ENCODE measurements around the gene CD1E. TPM values are rescaled to one million over a fixed set of nuclear protein-coding genes. Genes with fewer than 3 reads are reported as not detected.

The CD1E gene
- polyA plus RNA-seq = not detected

DNA sequence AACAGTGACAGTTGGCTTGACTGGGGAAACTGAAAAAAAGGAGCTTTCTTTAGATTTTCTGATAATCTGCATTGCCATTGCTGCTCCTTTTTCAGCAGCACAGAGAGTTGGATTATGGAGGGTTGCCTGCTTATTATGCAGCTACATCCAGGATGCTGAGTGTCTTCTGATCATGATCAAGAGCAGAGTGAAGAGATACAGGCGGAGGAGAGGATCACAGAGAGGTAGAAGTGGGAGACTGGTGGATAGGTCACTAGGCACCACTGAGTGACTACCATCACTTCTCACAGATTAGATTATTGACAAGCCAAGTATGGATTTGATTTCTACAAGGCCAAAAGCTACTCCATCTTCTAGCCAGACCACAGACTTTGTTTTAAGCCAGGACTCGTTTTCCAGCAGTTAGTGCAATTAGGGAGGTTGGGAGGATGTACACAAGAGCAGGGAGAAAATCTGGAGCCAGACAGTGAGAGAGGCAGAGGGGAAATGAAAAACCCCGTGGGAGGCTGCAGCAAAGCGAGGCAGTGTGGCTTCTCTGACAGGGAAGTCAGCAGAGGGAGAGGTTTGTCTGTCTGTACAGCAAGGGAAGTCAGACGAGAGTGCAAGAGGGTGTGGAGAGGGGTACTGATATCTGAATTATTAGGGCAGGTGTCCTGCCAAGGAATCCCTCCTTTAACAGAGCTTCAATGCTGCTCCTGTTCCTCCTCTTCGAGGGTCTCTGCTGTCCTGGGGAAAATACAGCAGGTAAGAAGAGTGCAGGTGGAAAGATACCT lies at the start of gene CD1E:
Gene CD1E, plus strand, starts transcription at position 592 of the 773 bp plus-strand sequence. Its CDS starts 95 bp downstream, at position 687.
- Mint-ChIP-seq H3K36me3 (no peaks in the 10 kb centered on the region), H3K4me1 (peaks cover 10 to 20% (median 13%) of the 10 kb centered on the region in 3 donors), H3K27me3 (no peaks in the 10 kb centered on the region), H3K27ac (no peak within 1 kb of the TSS), H3K9me3 (no peaks in the 10 kb centered on the region), H3K4me3 (peak within 1 kb of the TSS in 2 of 4 donors; percentile 23 to 38)

DNA sequence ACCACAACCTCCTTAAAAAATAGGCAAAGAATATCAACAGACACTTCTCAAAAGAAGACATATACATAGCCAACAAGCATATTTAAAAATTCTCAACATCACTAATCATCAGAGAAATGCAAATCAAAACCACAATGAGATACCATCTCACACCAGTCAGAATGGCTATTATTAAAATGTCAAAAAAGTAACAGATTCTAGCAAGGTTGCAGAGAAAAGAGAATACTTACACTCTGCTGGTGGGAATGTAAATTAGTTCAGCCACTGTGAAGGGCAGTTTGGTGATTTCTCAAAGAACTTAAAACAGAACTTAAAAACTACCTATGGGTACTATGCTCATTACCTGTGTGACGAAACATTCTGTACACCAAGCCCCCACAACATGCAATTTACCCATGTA lies 43.1 kb upstream of the CD1E start:
- Mint-ChIP-seq H3K4me3 (peak overlapping the region in 1 of 4 donors; percentile 25), H3K4me1 (peaks cover 14 to 20% (median 18%) of the 10 kb centered on the region in 3 donors), H3K27me3 (peaks cover 2% of the 10 kb centered on the region), H3K9me3 (peaks cover 1 to 4% (median 3%) of the 10 kb centered on the region in 3 donors), H3K36me3 (no peaks in the 10 kb centered on the region), H3K27ac (no peak overlapping the region)

DNA sequence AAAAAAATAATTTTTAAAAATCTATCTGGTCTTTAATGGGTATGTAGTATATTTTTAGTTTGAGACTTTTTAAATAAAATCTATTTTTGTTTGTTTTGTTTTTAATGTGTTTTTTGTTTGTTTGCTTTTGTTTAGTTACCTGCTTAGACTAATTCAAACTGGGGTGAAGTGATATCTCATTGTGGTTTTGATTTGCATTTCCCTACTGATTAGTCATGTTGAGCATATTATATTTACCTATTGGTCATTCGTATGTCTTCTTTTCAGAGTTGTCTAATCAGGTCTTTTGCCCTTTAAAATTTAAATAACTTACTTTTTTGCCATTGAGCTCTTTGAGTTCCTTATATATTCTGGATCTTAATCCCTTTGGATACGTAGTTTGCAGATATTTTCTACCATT lies 42.6 kb upstream of the CD1E start:
- peaks cover 1 to 6% (median 4%) of the 10 kb centered on the region in 3 donors for H3K9me3 Mint-ChIP-seq
- H3K4me1 Mint-ChIP-seq = peaks cover 14 to 20% (median 18%) of the 10 kb centered on the region in 3 donors
- no peaks in the 10 kb centered on the region for H3K36me3 Mint-ChIP-seq
- peak overlapping the region in 2 of 4 donors; percentile 34 to 77 for H3K4me3 Mint-ChIP-seq
- H3K27me3 Mint-ChIP-seq = peaks cover 2% of the 10 kb centered on the region
- H3K27ac Mint-ChIP-seq = no peak overlapping the region

DNA sequence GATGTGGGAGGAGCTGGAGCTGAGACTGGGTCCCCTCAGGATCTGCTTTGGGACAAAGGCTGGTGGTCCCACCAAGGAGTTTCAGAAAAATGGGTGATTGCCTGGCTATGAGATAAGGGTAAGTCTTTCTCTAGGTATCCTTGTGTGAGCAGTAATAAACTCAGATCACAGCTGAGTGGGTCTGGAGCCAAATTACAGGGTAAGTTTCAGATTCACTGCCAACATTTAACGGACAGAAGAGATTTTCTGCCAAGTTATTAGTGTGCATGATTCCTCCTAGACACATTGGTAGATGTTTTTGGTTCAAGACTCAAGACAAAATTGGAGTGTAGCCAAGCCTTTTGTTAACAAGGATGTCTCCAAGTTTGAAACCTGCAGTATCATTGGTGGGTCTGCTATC lies 29.8 kb upstream of the CD1E start:
- peaks cover 1% of the 10 kb centered on the region for H3K36me3 Mint-ChIP-seq
- no peaks in the 10 kb centered on the region for H3K27me3 Mint-ChIP-seq
- no peak overlapping the region for H3K27ac Mint-ChIP-seq
- H3K9me3 Mint-ChIP-seq = peaks cover 0 to 13% (median 6%) of the 10 kb centered on the region in 3 donors
- peaks cover 9 to 17% (median 11%) of the 10 kb centered on the region in 3 donors for H3K4me1 Mint-ChIP-seq
- peak overlapping the region in 1 of 4 donors; percentile 84 for H3K4me3 Mint-ChIP-seq

DNA sequence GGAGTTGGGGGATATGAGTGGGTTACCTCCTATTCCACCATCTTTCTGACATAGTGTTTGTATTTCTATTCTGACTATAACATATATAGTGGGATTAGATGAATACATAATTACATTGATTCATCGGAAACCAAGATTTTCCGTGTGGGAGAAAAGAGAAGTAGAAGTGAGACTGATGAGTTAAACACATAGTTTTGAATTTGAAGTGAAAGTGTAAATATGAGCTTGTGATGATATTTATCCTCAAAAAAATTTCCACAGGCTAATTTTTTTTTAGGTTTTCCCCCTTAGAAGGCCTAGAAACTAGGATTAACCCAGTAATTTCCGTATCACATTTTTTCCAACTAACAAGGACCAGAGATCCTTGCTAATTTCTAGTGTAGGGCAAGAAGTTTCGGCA lies 29.3 kb upstream of the CD1E start:
- H3K4me3 Mint-ChIP-seq = peak overlapping the region in 3 of 4 donors; percentile 22 to 84 (median 80)
- peaks cover 9 to 16% (median 11%) of the 10 kb centered on the region in 3 donors for H3K4me1 Mint-ChIP-seq
- no peak overlapping the region for H3K27ac Mint-ChIP-seq
- peaks cover 0 to 13% (median 6%) of the 10 kb centered on the region in 3 donors for H3K9me3 Mint-ChIP-seq
- peaks cover 1% of the 10 kb centered on the region for H3K36me3 Mint-ChIP-seq
- no peaks in the 10 kb centered on the region for H3K27me3 Mint-ChIP-seq

DNA sequence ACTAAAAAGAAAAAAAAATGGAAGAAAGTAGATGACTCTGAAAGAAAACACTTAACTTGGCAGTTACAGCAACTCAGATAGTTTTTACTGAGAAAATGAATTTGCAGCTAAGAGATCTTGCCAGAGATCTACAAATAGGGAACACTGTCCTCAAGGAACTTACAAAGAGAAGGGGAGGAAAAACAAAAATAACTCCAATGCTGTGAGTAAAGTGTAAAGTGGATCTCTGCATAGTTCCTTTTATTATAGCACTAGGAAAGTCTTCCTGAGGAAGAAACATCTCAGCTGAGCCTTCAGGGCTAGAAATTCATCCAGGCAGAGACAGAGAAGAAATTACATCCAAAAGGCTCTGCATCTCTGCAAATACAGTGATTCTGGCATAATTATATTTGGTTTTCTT lies 26.2 kb upstream of the CD1E start:
- peaks cover 0 to 12% (median 4%) of the 10 kb centered on the region in 3 donors for H3K9me3 Mint-ChIP-seq
- no peaks in the 10 kb centered on the region for H3K36me3 Mint-ChIP-seq
- H3K4me1 Mint-ChIP-seq = peaks cover 7 to 13% (median 12%) of the 10 kb centered on the region in 3 donors
- no peak overlapping the region for H3K4me3 Mint-ChIP-seq
- no peak overlapping the region for H3K27ac Mint-ChIP-seq
- H3K27me3 Mint-ChIP-seq = no peaks in the 10 kb centered on the region

DNA sequence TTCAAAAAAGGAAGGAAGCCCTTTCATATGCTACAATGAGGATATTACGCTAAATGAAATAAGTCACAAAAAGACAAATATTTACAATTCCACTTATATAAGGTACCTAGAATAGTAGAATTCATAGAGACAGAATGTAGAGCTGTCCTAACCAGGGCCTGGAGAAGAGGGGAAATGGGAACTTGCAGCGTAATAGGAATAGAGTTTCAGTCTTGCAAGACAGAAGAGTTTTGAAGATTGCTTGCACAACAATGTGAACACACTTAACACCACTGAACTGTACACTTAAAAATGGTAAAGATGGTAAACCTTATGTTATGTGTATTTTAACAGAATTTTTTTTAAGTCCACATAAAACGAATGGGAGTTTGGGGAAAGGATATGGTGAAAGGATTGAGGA lies 25.3 kb upstream of the CD1E start:
- Mint-ChIP-seq H3K27ac (no peak overlapping the region), H3K36me3 (no peaks in the 10 kb centered on the region), H3K27me3 (no peaks in the 10 kb centered on the region), H3K9me3 (peaks cover 0 to 2% (median 0%) of the 10 kb centered on the region in 3 donors), H3K4me3 (no peak overlapping the region), H3K4me1 (peaks cover 10 to 18% (median 18%) of the 10 kb centered on the region in 3 donors)

DNA sequence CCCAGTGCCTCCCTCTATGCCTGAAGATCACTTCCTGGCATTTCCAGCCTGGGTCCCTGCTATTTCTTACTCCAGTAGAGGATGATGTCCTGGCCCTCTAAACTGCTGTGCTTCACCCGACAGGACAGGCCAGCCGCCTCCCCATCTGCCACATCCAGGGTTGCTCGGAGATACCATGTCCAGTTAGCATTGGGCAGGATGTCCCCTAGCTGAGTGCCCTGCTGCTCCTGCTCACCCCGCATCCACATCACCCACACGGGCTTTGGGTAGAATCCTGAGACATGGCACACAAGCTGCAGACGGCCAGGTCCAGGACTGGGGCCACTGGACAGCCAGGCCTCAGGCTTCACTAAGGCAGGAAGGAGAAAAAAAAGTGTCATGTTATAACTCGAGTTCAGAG lies 24.4 kb upstream of the CD1E start:
- Mint-ChIP-seq H3K27ac (no peak overlapping the region), H3K36me3 (no peaks in the 10 kb centered on the region), H3K4me3 (no peak overlapping the region), H3K9me3 (no peaks in the 10 kb centered on the region), H3K27me3 (no peaks in the 10 kb centered on the region), H3K4me1 (peaks cover 17 to 24% (median 24%) of the 10 kb centered on the region in 3 donors)

DNA sequence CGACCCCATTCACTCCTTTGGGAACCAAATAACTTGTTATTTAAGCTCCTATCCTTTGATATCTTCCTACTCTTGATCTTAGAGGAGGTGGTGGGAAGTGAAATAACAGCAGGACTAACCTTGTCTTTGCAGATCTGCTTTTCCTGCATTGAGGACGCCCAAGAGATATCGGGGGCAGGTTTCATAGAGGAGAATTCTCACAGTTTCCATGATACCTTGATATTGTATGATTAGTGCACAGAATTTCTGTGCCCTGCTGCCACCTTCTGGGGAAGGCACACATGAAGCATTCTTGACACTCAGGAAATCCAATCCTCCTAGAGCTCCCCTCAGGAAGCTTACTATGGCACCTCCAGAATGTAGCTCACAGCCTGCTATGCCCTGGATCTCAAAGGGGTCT lies 24.0 kb upstream of the CD1E start:
- Mint-ChIP-seq H3K36me3 (no peaks in the 10 kb centered on the region), H3K27ac (no peak overlapping the region), H3K9me3 (no peaks in the 10 kb centered on the region), H3K4me1 (peaks cover 17 to 24% (median 24%) of the 10 kb centered on the region in 3 donors), H3K4me3 (no peak overlapping the region), H3K27me3 (no peaks in the 10 kb centered on the region)

DNA sequence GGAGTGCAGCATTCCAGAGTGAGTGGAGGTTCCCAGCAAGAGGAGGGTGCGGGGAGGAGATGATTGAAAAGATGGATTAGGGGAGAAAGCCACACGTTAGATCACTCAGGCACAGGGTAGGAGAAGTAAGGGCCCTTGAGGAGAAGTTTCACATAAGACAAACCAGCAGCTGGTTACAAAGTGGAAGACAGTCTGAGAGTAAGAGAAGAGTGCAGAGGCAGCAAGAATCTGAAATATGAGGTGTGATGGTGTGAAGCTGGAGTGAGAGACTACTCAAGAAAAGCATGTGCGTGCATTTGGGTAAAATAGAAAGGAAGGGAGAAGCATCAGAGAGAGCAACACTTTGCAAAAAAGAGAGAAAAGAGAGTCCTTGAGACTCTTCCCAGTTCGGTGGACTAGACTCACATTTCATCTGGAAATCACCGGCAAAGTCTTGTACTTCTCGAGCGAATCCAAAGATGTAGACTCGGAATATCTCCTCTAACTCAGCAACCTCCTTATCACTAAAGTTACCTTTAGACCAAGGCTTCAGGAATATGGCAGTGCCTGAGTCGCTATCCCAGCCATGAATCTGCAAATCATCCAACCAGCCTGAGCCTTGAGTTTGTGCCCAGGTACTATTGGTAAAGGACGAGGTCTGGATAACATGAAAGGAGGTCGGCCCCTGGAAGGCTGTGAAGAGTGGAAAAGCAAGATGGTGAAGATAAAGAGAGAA lies 23.1 kb upstream of the CD1E start:
- no peak overlapping the region for H3K4me3 Mint-ChIP-seq
- H3K4me1 Mint-ChIP-seq = peaks cover 20 to 27% (median 26%) of the 10 kb centered on the region in 3 donors
- H3K36me3 Mint-ChIP-seq = no peaks in the 10 kb centered on the region
- H3K9me3 Mint-ChIP-seq = no peaks in the 10 kb centered on the region
- H3K27me3 Mint-ChIP-seq = no peaks in the 10 kb centered on the region
- H3K27ac Mint-ChIP-seq = no peak overlapping the region

DNA sequence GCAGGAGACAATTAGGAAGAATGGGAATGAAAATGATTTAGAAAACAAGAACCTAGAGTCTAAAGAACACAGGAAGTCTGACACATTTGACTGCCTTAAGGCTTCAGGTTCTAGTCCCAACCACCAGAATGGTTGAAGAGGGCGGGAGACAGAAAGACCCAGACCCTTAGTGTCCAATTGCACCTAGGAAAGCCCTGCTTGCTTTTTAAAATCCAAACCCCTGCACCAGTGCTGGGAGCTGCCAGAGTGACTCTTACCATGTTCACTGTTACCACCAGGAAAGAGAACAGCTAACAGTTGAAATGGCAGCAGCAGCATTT lies 22.6 kb upstream of the CD1E start:
- Mint-ChIP-seq H3K36me3 (no peaks in the 10 kb centered on the region), H3K4me3 (no peak overlapping the region), H3K9me3 (no peaks in the 10 kb centered on the region), H3K27me3 (no peaks in the 10 kb centered on the region), H3K27ac (no peak overlapping the region), H3K4me1 (peaks cover 23 to 27% (median 26%) of the 10 kb centered on the region in 3 donors)

DNA sequence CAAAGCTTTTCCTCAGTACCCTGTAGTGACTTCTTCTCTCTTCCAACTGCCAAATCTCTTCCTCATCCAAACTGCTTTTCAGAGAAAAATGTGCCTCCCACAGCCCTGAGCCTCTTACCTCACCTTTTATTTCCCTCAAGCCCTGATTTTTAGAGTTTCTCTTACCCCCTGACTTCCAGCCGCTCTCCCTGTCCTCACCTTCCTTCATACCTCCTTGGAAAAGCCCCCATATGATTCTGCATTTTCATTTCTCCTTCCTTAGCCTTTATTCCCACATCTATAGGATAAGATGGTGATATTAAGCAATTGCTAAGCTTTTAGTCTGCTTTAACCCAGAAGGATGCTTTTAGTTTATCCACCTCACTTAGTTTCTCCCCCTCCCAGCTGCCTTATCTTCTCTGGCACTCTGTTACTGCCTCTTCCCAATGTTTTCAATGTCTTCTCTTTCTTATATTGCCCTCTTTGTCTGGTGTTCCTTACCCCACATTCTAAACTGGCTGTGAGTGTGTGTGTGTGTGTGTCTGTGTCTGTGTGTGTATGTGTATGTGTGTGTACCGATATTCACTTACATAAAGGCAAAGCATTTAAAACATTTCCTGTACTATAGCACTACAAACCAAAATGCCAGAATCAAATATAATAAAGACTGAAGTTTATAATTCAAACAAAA lies 22.1 kb upstream of the CD1E start, which contains the start of gene CD1B:
Gene CD1B, minus strand, starts transcription at position 51 of the 670 bp plus-strand sequence. CDS start 108 bp downstream, outside the sequence.
- H3K4me1 Mint-ChIP-seq = peaks cover 23 to 27% (median 26%) of the 10 kb centered on the region in 3 donors
- H3K27ac Mint-ChIP-seq = no peak within 1 kb of the TSS
- H3K9me3 Mint-ChIP-seq = no peaks in the 10 kb centered on the region
- no peaks in the 10 kb centered on the region for H3K27me3 Mint-ChIP-seq
- no peak within 1 kb of the TSS for H3K4me3 Mint-ChIP-seq
- H3K36me3 Mint-ChIP-seq = no peaks in the 10 kb centered on the region

DNA sequence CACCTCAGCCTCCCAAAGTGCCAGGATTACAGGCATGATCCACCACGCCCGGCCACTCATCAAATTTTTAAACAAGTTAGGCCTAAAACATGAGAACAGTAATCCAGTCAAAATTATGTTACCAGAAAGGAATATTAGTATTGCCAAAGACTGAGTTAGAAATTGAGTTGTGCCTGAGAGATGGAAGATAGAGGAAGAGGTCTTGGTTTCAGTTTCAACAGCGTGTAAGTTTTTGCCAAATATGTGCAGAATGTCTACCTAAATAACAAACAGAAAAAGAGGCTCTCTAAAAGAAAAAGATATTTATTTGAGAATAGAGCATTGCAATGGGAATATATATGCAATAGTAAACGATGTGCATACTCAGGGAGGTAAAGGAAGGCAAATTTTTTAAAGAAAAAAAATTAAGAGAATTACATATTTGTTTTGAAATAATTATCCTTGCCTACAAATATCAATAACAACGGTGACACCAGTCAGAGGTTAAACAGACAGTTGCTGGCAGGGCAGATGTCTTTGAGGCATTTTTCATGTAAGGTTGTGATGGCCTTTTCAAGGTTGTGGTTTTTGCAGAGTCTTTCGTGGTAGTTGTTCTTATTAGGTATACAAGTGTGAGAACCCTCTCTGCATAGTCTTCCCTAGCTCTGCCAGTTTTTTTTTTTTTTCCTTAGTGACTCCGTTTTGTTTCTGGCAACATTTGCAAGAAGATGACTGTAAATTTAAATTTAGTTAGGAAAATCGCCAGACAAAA lies 20.1 kb upstream of the CD1E start:
- Mint-ChIP-seq H3K4me1 (peaks cover 23 to 30% (median 23%) of the 10 kb centered on the region in 3 donors), H3K9me3 (peaks cover 0 to 6% (median 6%) of the 10 kb centered on the region in 3 donors), H3K36me3 (no peaks in the 10 kb centered on the region), H3K27ac (peak overlapping the region in 2 of 3 donors; percentile 16 to 26), H3K27me3 (no peaks in the 10 kb centered on the region), H3K4me3 (peak overlapping the region in 2 of 4 donors; percentile 48 to 67)

DNA sequence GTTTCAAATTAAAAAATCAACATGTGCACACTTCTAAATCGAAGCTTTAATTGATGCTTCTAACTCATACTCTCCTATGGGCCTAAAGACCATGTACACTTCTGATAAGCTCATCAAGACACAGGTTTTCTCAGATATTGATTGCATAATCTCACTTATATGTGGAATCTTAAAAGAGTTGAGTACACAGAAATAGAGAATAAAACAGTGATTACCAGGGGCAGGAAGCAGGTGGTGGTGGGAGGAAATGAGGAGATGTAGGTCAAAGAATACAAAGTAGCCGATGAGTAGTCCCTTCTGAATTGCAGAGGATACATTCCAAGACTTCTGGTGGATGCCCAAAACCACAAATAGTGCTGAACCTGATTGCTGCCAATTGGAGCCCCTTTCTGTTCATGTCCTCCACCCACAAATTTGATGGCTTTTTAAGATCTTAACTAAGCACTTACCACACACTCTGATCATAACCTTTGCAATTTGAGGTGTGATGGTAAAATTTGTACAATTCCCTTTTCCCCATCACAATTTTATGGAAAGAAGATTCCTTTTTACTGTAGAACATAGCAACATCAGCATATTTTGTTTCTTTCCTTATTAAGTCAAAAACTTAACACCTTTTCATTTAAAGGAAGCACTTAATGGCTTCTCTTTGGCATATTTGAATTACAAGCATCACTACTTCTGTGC lies 19.0 kb upstream of the CD1E start:
- Mint-ChIP-seq H3K27ac (no peak overlapping the region), H3K27me3 (no peaks in the 10 kb centered on the region), H3K4me3 (peak overlapping the region in 2 of 4 donors; percentile 24 to 79), H3K36me3 (no peaks in the 10 kb centered on the region), H3K9me3 (peaks cover 0 to 10% (median 6%) of the 10 kb centered on the region in 3 donors), H3K4me1 (peaks cover 22 to 36% (median 23%) of the 10 kb centered on the region in 3 donors)

All from IgD-negative memory B cell (primary cell).